ENCODE data around the gene FAM222B. TPM values are rescaled to one million over a fixed set of nuclear protein-coding genes. Genes with fewer than 3 reads are reported as not detected.

Gene FAM222B, protein sequence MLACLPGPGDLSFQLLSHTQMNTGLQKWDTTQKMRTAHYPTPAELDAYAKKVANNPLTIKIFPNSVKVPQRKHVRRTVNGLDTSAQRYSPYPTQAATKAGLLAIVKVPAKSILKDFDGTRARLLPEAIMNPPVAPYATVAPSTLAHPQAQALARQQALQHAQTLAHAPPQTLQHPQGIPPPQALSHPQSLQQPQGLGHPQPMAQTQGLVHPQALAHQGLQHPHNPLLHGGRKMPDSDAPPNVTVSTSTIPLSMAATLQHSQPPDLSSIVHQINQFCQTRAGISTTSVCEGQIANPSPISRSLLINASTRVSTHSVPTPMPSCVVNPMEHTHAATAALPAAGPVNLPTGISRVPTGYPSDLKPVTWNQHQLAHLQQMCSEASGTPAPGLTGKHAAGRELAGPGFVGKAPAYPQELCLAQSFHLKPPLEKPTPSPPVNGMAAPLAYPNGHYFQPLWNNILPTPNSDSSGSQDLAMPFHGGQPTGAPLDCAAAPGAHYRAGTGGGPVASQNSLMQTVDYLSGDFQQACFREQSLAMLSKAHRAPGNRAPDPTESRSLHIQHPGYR
- 18.5 to 22.7 TPM (median 21.0 TPM) in 3 replicates for total RNA-seq
- long read RNA-seq, full-length matches to known transcripts = 5 of 10 reads
- long read RNA-seq, partial matches to known transcripts = 0 of 10 reads
- long read RNA-seq, other reads (novel, unspliced or antisense) = 5 of 10 reads

- Mint-ChIP-seq H3K27me3 (ENCODE audit: low read depth) (no peaks in the 10 kb centered on the region), H3K4me3 (ENCODE audit: unreplicated experiment) (peak within 1 kb of the TSS; percentile 99), H3K27ac (ENCODE audit: unreplicated experiment) (peak within 1 kb of the TSS; percentile 94), H3K9me3 (ENCODE audit: low read depth) (no peaks in the 10 kb centered on the region), H3K4me1 (ENCODE audit: low read depth) (peaks cover 27% of the 10 kb centered on the region), H3K36me3 (ENCODE audit: low read depth) (peaks cover 2% of the 10 kb centered on the region)
- TF ChIP-seq, protein P1, sequence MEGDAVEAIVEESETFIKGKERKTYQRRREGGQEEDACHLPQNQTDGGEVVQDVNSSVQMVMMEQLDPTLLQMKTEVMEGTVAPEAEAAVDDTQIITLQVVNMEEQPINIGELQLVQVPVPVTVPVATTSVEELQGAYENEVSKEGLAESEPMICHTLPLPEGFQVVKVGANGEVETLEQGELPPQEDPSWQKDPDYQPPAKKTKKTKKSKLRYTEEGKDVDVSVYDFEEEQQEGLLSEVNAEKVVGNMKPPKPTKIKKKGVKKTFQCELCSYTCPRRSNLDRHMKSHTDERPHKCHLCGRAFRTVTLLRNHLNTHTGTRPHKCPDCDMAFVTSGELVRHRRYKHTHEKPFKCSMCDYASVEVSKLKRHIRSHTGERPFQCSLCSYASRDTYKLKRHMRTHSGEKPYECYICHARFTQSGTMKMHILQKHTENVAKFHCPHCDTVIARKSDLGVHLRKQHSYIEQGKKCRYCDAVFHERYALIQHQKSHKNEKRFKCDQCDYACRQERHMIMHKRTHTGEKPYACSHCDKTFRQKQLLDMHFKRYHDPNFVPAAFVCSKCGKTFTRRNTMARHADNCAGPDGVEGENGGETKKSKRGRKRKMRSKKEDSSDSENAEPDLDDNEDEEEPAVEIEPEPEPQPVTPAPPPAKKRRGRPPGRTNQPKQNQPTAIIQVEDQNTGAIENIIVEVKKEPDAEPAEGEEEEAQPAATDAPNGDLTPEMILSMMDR (IDR thresholded peaks at IDR 0.05) = no peak
- peak; percentile 94 for DNase-seq (ENCODE audit: low spot score)
Observed at GRCh38 chr17:28842282-28843012, at the start of gene FAM222B. Gene FAM222B, minus strand, starts transcription at chr17:28842790. Its CDS starts 76,123 bp downstream, at chr17:28766667.

DNA sequence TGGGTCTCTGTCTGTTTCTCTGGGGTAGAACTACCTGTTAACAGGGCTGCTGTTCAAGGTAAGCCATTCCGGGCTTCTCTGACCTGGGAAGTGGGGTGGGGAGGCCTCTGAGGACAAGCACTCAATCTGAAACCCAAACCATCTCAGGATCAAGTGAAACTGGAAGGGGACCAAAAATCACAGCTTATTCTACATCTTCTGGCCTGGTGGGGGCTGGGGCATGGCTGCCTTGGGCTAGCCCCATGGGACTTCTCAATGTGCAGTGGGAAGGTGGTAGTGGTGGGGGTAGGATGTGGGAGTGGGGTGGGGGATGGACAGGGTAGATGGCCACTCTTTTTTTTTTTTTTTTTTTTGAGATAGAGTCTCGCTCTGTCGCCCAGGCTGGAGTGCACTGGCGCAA, 49.4 kb upstream of the FAM222B start:
- no peaks in the 10 kb centered on the region for H3K27me3 Mint-ChIP-seq (ENCODE audit: low read depth)
- no peak for DNase-seq (ENCODE audit: low spot score)
- no peaks in the 10 kb centered on the region for H3K9me3 Mint-ChIP-seq (ENCODE audit: low read depth)
- peaks cover 55% of the 10 kb centered on the region for H3K4me1 Mint-ChIP-seq (ENCODE audit: low read depth)
- no peak overlapping the region for H3K27ac Mint-ChIP-seq (ENCODE audit: unreplicated experiment)
- TF ChIP-seq, protein P1 (IDR thresholded peaks at IDR 0.05) = no peak
- H3K4me3 Mint-ChIP-seq (ENCODE audit: unreplicated experiment) = no peak overlapping the region
- H3K36me3 Mint-ChIP-seq (ENCODE audit: low read depth) = no peaks in the 10 kb centered on the region

- no peaks in the 10 kb centered on the region for H3K27me3 Mint-ChIP-seq (ENCODE audit: low read depth)
- no peak for DNase-seq (ENCODE audit: low spot score)
- no peaks in the 10 kb centered on the region for H3K9me3 Mint-ChIP-seq (ENCODE audit: low read depth)
- H3K4me1 Mint-ChIP-seq (ENCODE audit: low read depth) = peaks cover 48% of the 10 kb centered on the region
- H3K27ac Mint-ChIP-seq (ENCODE audit: unreplicated experiment) = peak overlapping the region; percentile 86
- no peak overlapping the region for H3K4me3 Mint-ChIP-seq (ENCODE audit: unreplicated experiment)
- no peaks in the 10 kb centered on the region for H3K36me3 Mint-ChIP-seq (ENCODE audit: low read depth)
- TF ChIP-seq, protein P1 (IDR thresholded peaks at IDR 0.05) = no peak
Observed at GRCh38 chr17:28891201-28891600, 48.6 kb upstream of the FAM222B start.

DNA sequence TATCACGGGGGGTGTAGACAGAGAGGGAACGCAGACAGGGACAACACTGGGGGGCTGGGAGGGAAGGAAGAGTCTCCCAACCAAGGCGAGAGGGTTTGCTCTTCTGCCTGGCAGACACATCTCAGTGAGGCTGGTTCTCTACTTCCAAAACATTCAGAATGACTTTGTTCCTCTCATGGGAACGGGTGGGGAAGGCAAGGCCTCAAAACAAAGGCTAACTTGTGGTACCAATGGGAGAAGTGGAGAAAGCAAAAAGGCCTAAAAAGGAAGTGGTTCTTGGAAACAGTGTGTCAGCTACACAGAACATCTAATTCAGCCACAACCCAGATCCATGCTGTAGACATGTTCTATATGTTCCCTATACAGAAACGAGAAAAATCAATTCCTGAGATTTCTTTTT, 47.4 kb upstream of the FAM222B start:
- DNase-seq (ENCODE audit: low spot score) = no peak
- Mint-ChIP-seq H3K27ac (ENCODE audit: unreplicated experiment) (peak overlapping the region; percentile 86), H3K4me1 (ENCODE audit: low read depth) (peaks cover 41% of the 10 kb centered on the region), H3K36me3 (ENCODE audit: low read depth) (peaks cover 4% of the 10 kb centered on the region), H3K9me3 (ENCODE audit: low read depth) (no peaks in the 10 kb centered on the region), H3K27me3 (ENCODE audit: low read depth) (no peaks in the 10 kb centered on the region), H3K4me3 (ENCODE audit: unreplicated experiment) (no peak overlapping the region)
- TF ChIP-seq, protein P1 (IDR thresholded peaks at IDR 0.05) = no peak

GRCh38 chr17:28888832-28889231, 46.2 kb upstream of the FAM222B start:
- peaks cover 39% of the 10 kb centered on the region for H3K4me1 Mint-ChIP-seq (ENCODE audit: low read depth)
- H3K27ac Mint-ChIP-seq (ENCODE audit: unreplicated experiment) = no peak overlapping the region
- no peaks in the 10 kb centered on the region for H3K27me3 Mint-ChIP-seq (ENCODE audit: low read depth)
- DNase-seq (ENCODE audit: low spot score) = no peak
- H3K4me3 Mint-ChIP-seq (ENCODE audit: unreplicated experiment) = no peak overlapping the region
- peaks cover 4% of the 10 kb centered on the region for H3K36me3 Mint-ChIP-seq (ENCODE audit: low read depth)
- TF ChIP-seq, protein P1 (IDR thresholded peaks at IDR 0.05) = no peak
- no peaks in the 10 kb centered on the region for H3K9me3 Mint-ChIP-seq (ENCODE audit: low read depth)
